ENCODE results near the gene PLEKHG4B. TPM values are rescaled to one million over a fixed set of nuclear protein-coding genes. Genes with fewer than 3 reads are reported as not detected.

Gene PLEKHG4B
- total RNA-seq, 1 experiment from 2014 or later, result not detected

DNA sequence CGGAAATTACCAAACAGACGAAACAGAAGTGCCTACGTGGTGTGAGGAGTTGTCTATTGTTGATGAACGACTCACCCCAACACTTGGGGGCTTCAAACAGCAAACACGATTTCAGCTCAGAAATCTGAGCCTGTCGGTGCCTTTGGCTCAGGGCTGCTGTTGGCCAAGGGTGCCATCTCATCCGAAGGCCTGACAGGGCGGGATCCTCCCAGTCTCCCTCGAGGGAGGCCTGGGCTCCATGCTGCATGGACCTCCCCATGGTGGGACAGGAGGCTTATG lies 100.7 kb downstream of the PLEKHG4B start:
- POLR2A ChIA-PET, result interaction anchor here (0.7 kb wide), 1 partner anchor 27 kb away, joined by 3 read pairs; no protein-coding TSS in a partner anchor
- BruUV-seq (replicated peaks), result no TSS peak
- Mint-ChIP-seq H3K9me3 (ENCODE audit: unreplicated experiment) (no peaks in the 10 kb centered on the region), H3K4me3 (ENCODE audit: unreplicated experiment) (no peak overlapping the region), H3K36me3 (ENCODE audit: insufficient read depth, unreplicated experiment) (no peaks in the 10 kb centered on the region), H3K27me3 (ENCODE audit: insufficient read depth, unreplicated experiment) (peaks cover 12% of the 10 kb centered on the region), H3K4me1 (ENCODE audit: insufficient read depth, unreplicated experiment) (no peaks in the 10 kb centered on the region), H3K27ac (ENCODE audit: low read depth, unreplicated experiment) (no peak overlapping the region)
- no peak for DNase-seq (ENCODE audit: unreplicated experiment)
- CTCF ChIA-PET, result no interaction called here
- intact Hi-C loops (cut with micrococcal nuclease), result no loop called here
- TF ChIP-seq, protein P1, sequence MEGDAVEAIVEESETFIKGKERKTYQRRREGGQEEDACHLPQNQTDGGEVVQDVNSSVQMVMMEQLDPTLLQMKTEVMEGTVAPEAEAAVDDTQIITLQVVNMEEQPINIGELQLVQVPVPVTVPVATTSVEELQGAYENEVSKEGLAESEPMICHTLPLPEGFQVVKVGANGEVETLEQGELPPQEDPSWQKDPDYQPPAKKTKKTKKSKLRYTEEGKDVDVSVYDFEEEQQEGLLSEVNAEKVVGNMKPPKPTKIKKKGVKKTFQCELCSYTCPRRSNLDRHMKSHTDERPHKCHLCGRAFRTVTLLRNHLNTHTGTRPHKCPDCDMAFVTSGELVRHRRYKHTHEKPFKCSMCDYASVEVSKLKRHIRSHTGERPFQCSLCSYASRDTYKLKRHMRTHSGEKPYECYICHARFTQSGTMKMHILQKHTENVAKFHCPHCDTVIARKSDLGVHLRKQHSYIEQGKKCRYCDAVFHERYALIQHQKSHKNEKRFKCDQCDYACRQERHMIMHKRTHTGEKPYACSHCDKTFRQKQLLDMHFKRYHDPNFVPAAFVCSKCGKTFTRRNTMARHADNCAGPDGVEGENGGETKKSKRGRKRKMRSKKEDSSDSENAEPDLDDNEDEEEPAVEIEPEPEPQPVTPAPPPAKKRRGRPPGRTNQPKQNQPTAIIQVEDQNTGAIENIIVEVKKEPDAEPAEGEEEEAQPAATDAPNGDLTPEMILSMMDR (IDR thresholded peaks at IDR 0.05; ENCODE audit: unreplicated experiment), result no peak

DNA sequence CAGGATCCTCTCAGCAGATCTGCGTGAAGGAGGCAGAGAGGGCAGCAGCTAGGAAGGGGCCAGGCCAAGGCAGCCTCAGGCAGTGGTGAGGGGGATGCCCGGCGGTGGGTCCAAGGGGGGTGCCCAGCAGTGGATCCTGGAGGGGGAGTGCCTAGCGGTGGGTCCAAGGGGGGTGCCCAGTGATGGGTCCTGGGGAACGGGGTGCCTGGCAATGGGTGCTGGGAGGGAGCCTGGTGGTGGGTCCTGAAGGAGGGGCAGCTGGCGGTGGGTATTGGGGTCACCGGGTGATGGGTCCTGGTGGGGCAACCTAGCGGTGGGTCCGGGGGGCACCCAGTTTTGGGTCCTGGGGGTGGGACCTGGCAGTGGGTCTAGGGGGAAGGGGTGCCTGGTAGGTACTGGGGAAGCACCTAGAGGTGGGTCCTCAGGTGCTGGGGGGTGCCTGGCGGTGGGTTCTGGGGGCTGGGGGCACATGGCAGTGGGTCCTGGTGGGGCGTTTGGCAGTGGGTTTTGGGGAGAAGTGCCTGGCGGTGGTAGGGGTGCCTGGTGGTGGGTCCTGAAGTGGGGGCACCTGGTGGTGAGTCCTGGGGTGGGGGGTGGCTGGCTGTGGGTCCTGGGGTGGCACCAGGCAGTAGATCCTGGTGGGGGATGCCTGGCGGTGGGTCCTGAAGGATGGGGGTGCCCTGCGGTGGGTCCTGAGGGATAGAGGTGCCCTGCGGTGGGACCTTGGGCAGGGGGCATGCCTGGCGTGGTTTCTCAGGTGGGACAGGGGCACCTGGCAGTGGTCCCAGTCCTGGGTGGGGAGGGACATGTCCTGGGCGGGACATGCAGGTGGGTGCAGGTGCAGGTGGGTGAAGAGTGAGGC lies 101.2 kb downstream of the PLEKHG4B start:
- no peak for DNase-seq (ENCODE audit: unreplicated experiment)
- POLR2A ChIA-PET, result interaction anchor here (0.6 to 0.7 kb wide), 2 partner anchors 26 to 708 kb away, joined by 3 to 4 read pairs; no protein-coding TSS in a partner anchor
- H3K4me3 Mint-ChIP-seq (ENCODE audit: unreplicated experiment), result no peak overlapping the region
- no peaks in the 10 kb centered on the region for H3K36me3 Mint-ChIP-seq (ENCODE audit: insufficient read depth, unreplicated experiment)
- TF ChIP-seq, protein P1 (IDR thresholded peaks at IDR 0.05; ENCODE audit: unreplicated experiment), result no peak
- no TSS peak for BruUV-seq (replicated peaks)
- H3K9me3 Mint-ChIP-seq (ENCODE audit: unreplicated experiment), result no peaks in the 10 kb centered on the region
- intact Hi-C loops (cut with micrococcal nuclease), result no loop called here
- H3K4me1 Mint-ChIP-seq (ENCODE audit: insufficient read depth, unreplicated experiment), result no peaks in the 10 kb centered on the region
- no peak overlapping the region for H3K27ac Mint-ChIP-seq (ENCODE audit: low read depth, unreplicated experiment)
- H3K27me3 Mint-ChIP-seq (ENCODE audit: insufficient read depth, unreplicated experiment), result peaks cover 12% of the 10 kb centered on the region
- CTCF ChIA-PET, result no interaction called here

DNA sequence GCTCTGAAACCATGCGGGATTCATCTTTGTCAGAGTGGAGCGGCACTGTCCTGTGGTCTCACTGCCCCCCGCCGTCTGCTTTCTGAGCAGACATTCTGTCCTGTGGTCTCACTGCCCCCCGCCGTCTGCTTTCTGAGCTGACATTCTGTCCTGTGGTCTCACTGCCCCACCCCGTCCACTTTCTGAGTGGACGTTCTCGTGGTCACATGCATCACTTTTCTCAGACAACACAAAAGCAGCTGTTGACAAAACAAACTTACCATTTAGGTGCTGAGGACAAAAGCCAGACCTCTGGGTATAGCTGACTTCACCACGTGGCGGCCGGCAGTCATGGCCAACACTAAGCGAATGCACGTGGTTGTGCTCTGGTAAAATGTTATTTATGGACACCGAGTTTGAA lies 102.1 kb downstream of the PLEKHG4B start:
- Mint-ChIP-seq H3K4me1 (ENCODE audit: insufficient read depth, unreplicated experiment) (no peaks in the 10 kb centered on the region), H3K9me3 (ENCODE audit: unreplicated experiment) (no peaks in the 10 kb centered on the region), H3K27me3 (ENCODE audit: insufficient read depth, unreplicated experiment) (peaks cover 12% of the 10 kb centered on the region), H3K27ac (ENCODE audit: low read depth, unreplicated experiment) (no peak overlapping the region), H3K4me3 (ENCODE audit: unreplicated experiment) (no peak overlapping the region), H3K36me3 (ENCODE audit: insufficient read depth, unreplicated experiment) (no peaks in the 10 kb centered on the region)
- ChIA-PET CTCF (interaction anchor here (1.3 kb wide), 1 partner anchor 9 kb away, joined by 3 read pairs; no protein-coding TSS in a partner anchor), POLR2A (interaction anchor here (0.6 kb wide), 2 partner anchors 9 to 707 kb away, joined by 3 to 4 read pairs; no protein-coding TSS in a partner anchor)
- TF ChIP-seq, protein P1 (IDR thresholded peaks at IDR 0.05; ENCODE audit: unreplicated experiment), result no peak
- intact Hi-C loops (cut with micrococcal nuclease), result no loop called here
- no peak for DNase-seq (ENCODE audit: unreplicated experiment)
- BruUV-seq (replicated peaks), result no TSS peak

DNA sequence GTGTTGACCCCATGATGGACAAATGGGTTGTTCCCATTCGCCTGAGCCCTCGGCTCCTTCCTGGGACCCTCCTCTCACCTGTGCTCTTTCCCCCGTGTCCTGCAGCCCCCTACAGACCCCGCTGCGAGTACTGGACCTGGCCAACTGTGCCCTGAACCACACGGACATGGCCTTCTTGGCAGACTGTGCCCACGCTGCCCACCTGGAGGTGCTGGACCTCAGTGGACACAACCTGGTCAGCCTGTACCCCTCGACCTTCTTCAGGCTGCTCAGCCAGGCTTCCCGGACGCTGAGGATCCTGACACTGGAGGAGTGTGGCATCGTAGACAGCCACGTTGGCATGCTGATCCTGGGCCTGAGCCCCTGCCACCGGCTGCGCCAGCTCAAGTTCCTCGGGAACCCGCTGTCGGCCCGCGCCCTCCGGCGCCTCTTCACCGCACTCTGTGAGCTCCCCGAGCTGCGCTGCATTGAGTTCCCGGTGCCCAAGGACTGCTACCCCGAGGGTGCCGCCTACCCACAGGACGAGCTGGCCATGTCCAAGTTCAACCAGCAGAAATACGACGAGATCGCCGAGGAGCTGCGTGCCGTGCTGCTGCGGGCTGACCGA lies 102.7 kb downstream of the PLEKHG4B start:
- Mint-ChIP-seq H3K4me1 (ENCODE audit: insufficient read depth, unreplicated experiment) (no peaks in the 10 kb centered on the region), H3K27ac (ENCODE audit: low read depth, unreplicated experiment) (no peak overlapping the region), H3K9me3 (ENCODE audit: unreplicated experiment) (no peaks in the 10 kb centered on the region), H3K4me3 (ENCODE audit: unreplicated experiment) (no peak overlapping the region), H3K36me3 (ENCODE audit: insufficient read depth, unreplicated experiment) (no peaks in the 10 kb centered on the region), H3K27me3 (ENCODE audit: insufficient read depth, unreplicated experiment) (peaks cover 11% of the 10 kb centered on the region)
- TF ChIP-seq, protein P1 (IDR thresholded peaks at IDR 0.05; ENCODE audit: unreplicated experiment), result no peak
- CTCF ChIA-PET, result interaction anchor here (0.7 to 1.3 kb wide), 2 partner anchors 8 to 50 kb away, joined by 3 read pairs; no protein-coding TSS in a partner anchor
- POLR2A ChIA-PET, result interaction anchor here (0.6 to 1.1 kb wide), 2 partner anchors 8 to 23 kb away, joined by 3 to 5 read pairs; partner anchors contain the start of genes CCDC127 and SDHA
- no peak for DNase-seq (ENCODE audit: unreplicated experiment)
- no TSS peak for BruUV-seq (replicated peaks)
- intact Hi-C loops (cut with micrococcal nuclease), result no loop called here

Data from MCF 10A (cell line).